HepG2 (cell line): ENCODE data around the gene AQP5. TPM values are rescaled to one million over a fixed set of nuclear protein-coding genes. Genes with fewer than 3 reads are reported as not detected.

ENCODE experiments used
- AKNA ChIP-seq: sonication (generic); formaldehyde crosslinking; IDR thresholded peaks from 2 replicates; pipeline ENCODE4 v1.4.0; 2020; ENCODE audit warnings: missing genetic modification reagents, borderline replicate concordance
- FOXA1 ChIP-seq, 2 experiments: fragments of 450-650 bp in 1 of 2; sonication (generic) in 1 of 2; formaldehyde crosslinking in 1 of 2; IDR thresholded peaks; 2 replicates each; pipeline versions ENCODE4 v1.4.0 to v1.6.1; 2016 to 2020; ENCODE audit warnings: missing genetic modification reagents in 1 of 2
- FOXP1 ChIP-seq, 2 experiments: fragments of 450-650 bp in 1 of 2; IDR thresholded peaks; 2 replicates each; pipeline ENCODE4 v1.6.1; 2017 to 2018; ENCODE audit warnings: antibody characterized with exemption in 1 of 2
- MXD1 ChIP-seq: sonication (generic); formaldehyde crosslinking; IDR thresholded peaks from 2 replicates; pipeline ENCODE4 v1.4.0; 2020; ENCODE audit warnings: mild to moderate bottlenecking, missing genetic modification reagents
- RAD51 ChIP-seq: fragments of 450-650 bp; IDR thresholded peaks from 2 replicates; pipeline ENCODE4 v1.6.1; 2016; ENCODE audit warnings: borderline replicate concordance
- SIX1 ChIP-seq: sonication (generic); formaldehyde crosslinking; IDR thresholded peaks from 2 replicates; pipeline ENCODE4 v1.4.0; 2020; ENCODE audit warnings: missing genetic modification reagents, borderline replicate concordance
- YEATS2 ChIP-seq: sonication (generic); formaldehyde crosslinking; IDR thresholded peaks from 2 replicates; pipeline ENCODE4 v1.4.0; 2020; ENCODE audit warnings: missing genetic modification reagents, borderline replicate concordance
- ZFX ChIP-seq: sonication (generic); formaldehyde crosslinking; IDR thresholded peaks from 2 replicates; pipeline ENCODE4 v1.4.0; 2020; ENCODE audit warnings: mild to moderate bottlenecking, low read depth, missing genetic modification reagents, moderate library complexity
- ZNF282 ChIP-seq: fragments of 450-650 bp; IDR thresholded peaks from 2 replicates; pipeline ENCODE4 v1.6.1; 2018; ENCODE audit not compliant: partially characterized antibody
- ZNF30 ChIP-seq: sonication (generic); formaldehyde crosslinking; IDR thresholded peaks from 2 replicates; pipeline ENCODE4 v1.5.0; 2020; ENCODE audit warnings: mild to moderate bottlenecking, missing genetic modification reagents
- ZNF451 ChIP-seq: sonication (generic); formaldehyde crosslinking; IDR thresholded peaks from 2 replicates; pipeline ENCODE4 v1.5.0; 2020; ENCODE audit warnings: mild to moderate bottlenecking, missing genetic modification reagents
- polyA plus RNA-seq, 8 experiments: library from polyadenylated mRNA; depleted of rRNA in 3 of 8; stranded (reverse) in 7 of 8; unstranded in 1 of 8; fragments of >200 nt; fragmentation: Illumina TruSeq in 4 of 8; extraction: Trizol in 4 of 8; gene quantifications; 2 replicates each; pipeline versions ENCODE4 v1.2.1 to v1.2.3, GENCODE V29; 2011 to 2016; ENCODE audit warnings: low read depth in 4 of 8, missing spikeins in 1 of 8, mixed read lengths in 1 of 8; ENCODE audit not compliant: insufficient read depth in 1 of 8
- total RNA-seq, 5 experiments: library from RNA; depleted of rRNA; stranded (reverse); fragments of >200 nt; fragmentation: Illumina TruSeq; extraction: Trizol; gene quantifications; 2 replicates each; pipeline ENCODE4 v1.2.3, GENCODE V29; 2016; ENCODE audit warnings: low read depth in 1 of 5

Gene AQP5
- total and polyA plus RNA-seq, 2 of the 13 experiments (the other 11 are each of a cell fraction or from before 2014, with no cell fraction given): not detected

GRCh38 chr12:49928471-49928870 is 33.2 kb upstream of the AQP5 start (continued):
- TF ChIP-seq ZNF451 (CRISPR knock-in tag): no peak
- TF ChIP-seq YEATS2 (CRISPR knock-in tag): no peak
- TF ChIP-seq SIX1: no peak
- TF ChIP-seq AKNA (CRISPR knock-in tag): no peak
- TF ChIP-seq FOXP1 (IDR thresholded peaks at IDR 0.05): no peak
- TF ChIP-seq FOXP1 (CRISPR knock-in tag; IDR thresholded peaks at IDR 0.05): no peak
- no peak for TF ChIP-seq RAD51
- TF ChIP-seq FOXA1 (IDR thresholded peaks at IDR 0.05): no peak
- no peak for TF ChIP-seq FOXA1 (CRISPR knock-in tag; IDR thresholded peaks at IDR 0.05)
- TF ChIP-seq ZFX (CRISPR knock-in tag): no peak
- no peak for TF ChIP-seq ZNF30 (CRISPR knock-in tag)
- no peak for TF ChIP-seq MXD1 (CRISPR knock-in tag)
- no peak for TF ChIP-seq ZNF282
- TF ChIP-seq, all 625 proteins: peak for 0
